ENCODE results near the gene LCN1. TPM values are rescaled to one million over a fixed set of nuclear protein-coding genes. Genes with fewer than 3 reads are reported as not detected.

The LCN1 gene
- total RNA-seq, 1 experiment from 2014 or later, result not detected

GRCh38 chr9:135568026-135568425, 46.8 kb downstream of the LCN1 start:
- no peak overlapping the region for H3K9ac ChIP-seq (ENCODE audit: extremely low read depth, insufficient read length, low read length)
- no CpG with 5 or more reads among the region's 6 CpGs for WGBS (ENCODE audit: extremely low coverage, insufficient read length, low lambda C conversion rate)
- H3K4me2 ChIP-seq (ENCODE audit: insufficient read depth, insufficient read length, low read length), result no peak overlapping the region
- peaks cover 9 to 12% of the 10 kb centered on the region in 2 experiments for H3K9me3 Mint-ChIP-seq
- H3K4me3 Mint-ChIP-seq, result no peak overlapping the region
- H4K91ac ChIP-seq (ENCODE audit: insufficient read length, low read depth, low read length), result no peak overlapping the region
- peaks cover 10 to 12% of the 10 kb centered on the region in 2 experiments for H3K4me1 Mint-ChIP-seq
- H4K8ac ChIP-seq (replicated peaks; ENCODE audit: insufficient read length, low read depth, low read length), result no peak overlapping the region
- H3T11ph ChIP-seq (ENCODE audit: low read length), result no peak overlapping the region
- H3K79me2 ChIP-seq (ENCODE audit: insufficient read depth, low read length), result no peaks in the 10 kb centered on the region
- no peak overlapping the region for H3K56ac ChIP-seq (ENCODE audit: insufficient read length, low read depth, low read length)
- H3K14ac ChIP-seq (ENCODE audit: insufficient read depth, low read length), result no peak overlapping the region
- no peaks in the 10 kb centered on the region; the same call in 1 of the 2 replicates for H3K4me1 ChIP-seq (ENCODE audit: insufficient read depth, low read length)
- no peak overlapping the region for H3K4ac ChIP-seq (ENCODE audit: low read depth, low read length)
- no peaks in the 10 kb centered on the region for H3K27me3 ChIP-seq (ENCODE audit: insufficient read depth, low read length)
- H3K79me1 ChIP-seq (ENCODE audit: insufficient read depth, low read depth, low read length, poor library complexity, severe bottlenecking), result no peaks in the 10 kb centered on the region
- H3K23me2 ChIP-seq (ENCODE audit: insufficient read length, low read depth, low read length, poor library complexity, severe bottlenecking), result no peaks in the 10 kb centered on the region
- H3K27me3 Mint-ChIP-seq (ENCODE audit: low read depth), result peaks cover 3% of the 10 kb centered on the region; the same call in 1 of the 2 replicates
- no peaks in the 10 kb centered on the region for H3K9me3 ChIP-seq (ENCODE audit: control insufficient read depth, low read depth, low read length)
- H2AK5ac ChIP-seq (ENCODE audit: insufficient read length, low read length), result no peak overlapping the region
- TF ChIP-seq CTCF (conservative IDR thresholded peaks at IDR 0.05), result no peak
- DNase-seq, result no peak
- no peak overlapping the region for H2BK120ac ChIP-seq (ENCODE audit: low read depth, low read length, poor library complexity, severe bottlenecking)
- H3K36me3 Mint-ChIP-seq (ENCODE audit: insufficient read depth in 1 of 3, low read depth in 3 of 3), result peaks cover 8% of the 10 kb centered on the region in 3 experiments
- no peak overlapping the region for H2BK20ac ChIP-seq (ENCODE audit: low read depth, low read length, poor library complexity, severe bottlenecking)
- no peak overlapping the region for H2AFZ ChIP-seq (ENCODE audit: low read length)
- H3K27ac ChIP-seq (ENCODE audit: insufficient read length, low read depth, low read length), result no peak overlapping the region
- no peaks in the 10 kb centered on the region for H4K20me1 ChIP-seq (ENCODE audit: control insufficient read depth, insufficient read depth, insufficient read length)
- no peak overlapping the region for H3K18ac ChIP-seq (ENCODE audit: insufficient read length, low read depth, low read length)
- no peak overlapping the region for H3K23ac ChIP-seq (ENCODE audit: insufficient read length, low read depth, low read length)
- no peak overlapping the region for H3K27ac Mint-ChIP-seq
- H2BK12ac ChIP-seq (ENCODE audit: insufficient read length, low read depth, low read length), result no peak overlapping the region
- no peak overlapping the region for H2BK15ac ChIP-seq (ENCODE audit: low read depth, low read length)
- H2BK5ac ChIP-seq (ENCODE audit: insufficient read length, low read length), result no peak overlapping the region
- no peak overlapping the region for H4K5ac ChIP-seq (ENCODE audit: insufficient read length, low read depth, low read length)
